HepG2 (cell line): Measurements from ENCODE around the gene YWHAQ. TPM values are rescaled to one million over a fixed set of nuclear protein-coding genes. Genes with fewer than 3 reads are reported as not detected.

Experiments used
- ATAC-seq: fragments of 200-7000 bp; cut with Tn5 transposase; 3 replicates; pipeline ENCODE4 v1.9.1; 2020; ENCODE audit warnings: mild to moderate bottlenecking, moderate library complexity
- BruUV-seq: library from RNA; stranded (reverse); fragments of 400-500 nt; replicated peaks from 2 replicates; lab custom pipeline; 2021; lab: Mats Ljungman, UMichigan
- CTCF ChIA-PET: fragments of 300-600 bp; formaldehyde crosslinking; extraction: SDS; loops from one replicate; lab custom pipeline; 2021; ENCODE audit warnings: low total read pairs, inconsistent platforms, low intra/inter-chr PET ratio; lab: Yijun Ruan, JAX
- POLR2A ChIA-PET: fragments of 350-600 bp; sonication (Branson Sonifier 250); formaldehyde crosslinking; loops from one replicate; lab custom pipeline; 2020; ENCODE audit warnings: antibody characterized with exemption, inconsistent platforms; lab: Yijun Ruan, JAX
- DNase-seq: peaks from one replicate; pipeline ENCODE4 v3.0.0-alpha.2; 2015; ENCODE audit warnings: low spot score
- FAIRE-seq: peaks from 3 replicates; lab custom pipeline; 2011; peaks lifted over from hg19 to GRCh38; lab: Jason Lieb, UNC
- H2AFZ ChIP-seq: one replicate; pipeline ENCODE4 v1.6.1; 2011; ENCODE audit warnings: low read length, inconsistent platforms
- H3K27ac ChIP-seq: fragments of 300-600 bp; 3 replicates; pipeline ENCODE4 v1.8.0; 2011; ENCODE audit warnings: mixed run types, mild to moderate bottlenecking, mixed read lengths, low read length, inconsistent platforms; ENCODE audit not compliant: insufficient read depth; ENCODE audit errors: extremely low read length
- H3K27me3 ChIP-seq, 2 experiments: fragments of 200-600 bp in 1 of 2; 2 replicates in 1 of 2; 3 replicates in 1 of 2; pipeline versions ENCODE4 v1.6.0 to v1.8.0; 2011; ENCODE audit warnings: low read length in 2 of 2, mild to moderate bottlenecking in 2 of 2, moderate library complexity in 2 of 2, inconsistent platforms in 1 of 2; ENCODE audit not compliant: insufficient read depth in 2 of 2, control insufficient read depth in 1 of 2
- H3K36me3 ChIP-seq, 2 experiments: fragments of 200-600 bp in 1 of 2; replicated peaks in 1 of 2; 2 replicates in 1 of 2; 3 replicates in 1 of 2; pipeline versions ENCODE4 v1.5.1 to v1.8.0; 2011; ENCODE audit warnings: low read length in 2 of 2, inconsistent platforms in 1 of 2; ENCODE audit not compliant: insufficient read depth in 2 of 2, control insufficient read depth in 1 of 2
- H3K4me1 ChIP-seq: 2 replicates; pipeline ENCODE4 v1.5.1; 2012; ENCODE audit warnings: low read length, inconsistent platforms; ENCODE audit not compliant: insufficient read depth
- H3K4me2 ChIP-seq: 2 replicates; pipeline ENCODE4 v1.6.0; 2011; ENCODE audit warnings: low read depth, low read length, inconsistent platforms
- H3K4me3 ChIP-seq, 3 experiments: fragments of 200-600 bp in 1 of 3; sonication (generic), shearing (Covaris generic) in 1 of 3; replicated peaks in 1 of 3; 2 replicates each; pipeline ENCODE4 v1.5.1; 2011 to 2016; ENCODE audit warnings: low read length in 3 of 3, inconsistent platforms in 2 of 3, low read depth in 2 of 3, mild to moderate bottlenecking in 2 of 3, control low read depth in 1 of 3, mixed read lengths in 1 of 3; ENCODE audit not compliant: insufficient read depth in 1 of 3
- H3K79me2 ChIP-seq: one replicate; pipeline ENCODE4 v1.6.1; 2011; ENCODE audit warnings: low read length, inconsistent platforms; ENCODE audit not compliant: insufficient read depth
- H3K9ac ChIP-seq: 2 replicates; pipeline ENCODE4 v1.6.0; 2011; ENCODE audit warnings: mild to moderate bottlenecking, low read depth, low read length, inconsistent platforms; ENCODE audit not compliant: insufficient read depth
- H3K9me3 ChIP-seq: 2 replicates; pipeline ENCODE4 v1.5.1; 2012; ENCODE audit warnings: mild to moderate bottlenecking, low read length
- H4K20me1 ChIP-seq: 2 replicates; pipeline ENCODE4 v1.6.0; 2011; ENCODE audit warnings: inconsistent platforms, mild to moderate bottlenecking, low read length, moderate library complexity; ENCODE audit not compliant: insufficient read depth
- REPIN1 ChIP-seq: sonication (generic); formaldehyde crosslinking; IDR thresholded peaks from 2 replicates; pipeline ENCODE4 v1.8.0; 2022; ENCODE audit warnings: missing genetic modification reagents, low read depth, mild to moderate bottlenecking, borderline replicate concordance
- SOX13 ChIP-seq, 3 experiments: fragments of 450-650 bp in 1 of 3; sonication (generic) in 1 of 3; formaldehyde crosslinking in 1 of 3; IDR thresholded peaks in 2 of 3; conservative IDR thresholded peaks in 1 of 3; 2 replicates each; pipeline versions ENCODE4 v1.5.0 to v1.6.1; 2016 to 2020; ENCODE audit warnings: antibody characterized with exemption in 1 of 3, mild to moderate bottlenecking in 1 of 3, missing compliant biosample characterization in 1 of 3, missing genetic modification reagents in 1 of 3, moderate library complexity in 1 of 3
- STAG1 ChIP-seq: sonication (generic); formaldehyde crosslinking; IDR thresholded peaks from 2 replicates; pipeline ENCODE4 v1.4.0; 2020; ENCODE audit warnings: missing genetic modification reagents
- XBP1 ChIP-seq: sonication (generic); formaldehyde crosslinking; IDR thresholded peaks from 2 replicates; pipeline ENCODE4 v1.5.0; 2020; ENCODE audit warnings: missing genetic modification reagents
- ZBTB14 ChIP-seq: sonication (generic); formaldehyde crosslinking; IDR thresholded peaks from 2 replicates; pipeline ENCODE4 v1.4.0; 2020; ENCODE audit warnings: missing genetic modification reagents
- ZMYM4 ChIP-seq: sonication (generic); formaldehyde crosslinking; IDR thresholded peaks from 2 replicates; pipeline ENCODE4 v1.8.1; 2023; ENCODE audit warnings: mild to moderate bottlenecking, missing genetic modification reagents
- ZNF253 ChIP-seq: sonication (generic); formaldehyde crosslinking; IDR thresholded peaks from 2 replicates; pipeline ENCODE4 v1.8.0; 2022; ENCODE audit warnings: mild to moderate bottlenecking, missing genetic modification reagents, borderline replicate concordance
- ZNF326 ChIP-seq: sonication (generic); formaldehyde crosslinking; IDR thresholded peaks from 2 replicates; pipeline ENCODE4 v1.4.0; 2020; ENCODE audit warnings: missing genetic modification reagents, borderline replicate concordance
- ZNF512 ChIP-seq: sonication (generic); formaldehyde crosslinking; IDR thresholded peaks from 2 replicates; pipeline ENCODE4 v1.4.0; 2020; ENCODE audit warnings: mild to moderate bottlenecking, missing genetic modification reagents
- WGBS: methylation state at CpG from one replicate; pipeline ENCODE4 v1.1.6; 2017; ENCODE audit warnings: low lambda C conversion rate; 5-methylcytosine and 5-hydroxymethylcytosine counted together
- in situ Hi-C: cut with HindIII; loops from 2 replicates; pipeline ENCODE4 v1.10.0; 2017; ENCODE audit warnings: low pct_unique_long_range_greater_than_20kb; ENCODE audit not compliant: extremely low pct_ligation_motif_present
- intact Hi-C: fragments of 100-400 bp; cut with micrococcal nuclease; formaldehyde crosslinking; loops from one replicate; pipeline ENCODE4 v1.10.0; 2022; ENCODE audit not compliant: unreplicated experiment
- polyA plus RNA-seq, 8 experiments: library from polyadenylated mRNA; depleted of rRNA in 3 of 8; stranded (reverse) in 7 of 8; unstranded in 1 of 8; fragments of >200 nt; fragmentation: Illumina TruSeq in 4 of 8; extraction: Trizol in 4 of 8; gene quantifications; 2 replicates each; pipeline versions ENCODE4 v1.2.1 to v1.2.3, GENCODE V29; 2011 to 2016; ENCODE audit warnings: low read depth in 4 of 8, missing spikeins in 1 of 8, mixed read lengths in 1 of 8; ENCODE audit not compliant: insufficient read depth in 1 of 8
- total RNA-seq, 5 experiments: library from RNA; depleted of rRNA; stranded (reverse); fragments of >200 nt; fragmentation: Illumina TruSeq; extraction: Trizol; gene quantifications; 2 replicates each; pipeline ENCODE4 v1.2.3, GENCODE V29; 2016; ENCODE audit warnings: low read depth in 1 of 5

Gene YWHAQ
- total and polyA plus RNA-seq, 2 of the 13 experiments (the other 11 are each of a cell fraction or from before 2014, with no cell fraction given), result 160 to 304 TPM

- TF ChIP-seq SOX13 (IDR thresholded peaks at IDR 0.05) (peak; percentile 96), SOX13 (CRISPR knock-in tag; conservative IDR thresholded peaks at IDR 0.05 in 1 of 2, IDR thresholded peaks at IDR 0.05 in 1 of 2) (peak in 1 of 2 experiments; percentile 70; a peak in 1 of 4 replicates), ZNF253 (no peak)
Measured at GRCh38 chr2:9630736-9631552, at the start of gene YWHAQ (continued).

GRCh38 chr2:9680082-9680481 is 49.3 kb upstream of the YWHAQ start:
- Histone ChIP-seq H3K27ac (no peak overlapping the region), H3K4me3 (no peak overlapping the region), H4K20me1 (no peaks in the 10 kb centered on the region), H3K79me2 (no peaks in the 10 kb centered on the region), H3K4me2 (no peak overlapping the region), H3K36me3 (no peaks in the 10 kb centered on the region), H2AFZ (no peak overlapping the region), H3K9me3 (no peaks in the 10 kb centered on the region), H3K4me1 (no peaks in the 10 kb centered on the region), H3K27me3 (peaks cover 6 to 32% of the 10 kb centered on the region in 2 experiments; a peak in 4 of 5 replicates)
- ATAC-seq, result no peak
- WGBS, result 54% methylated on average over 2 of the region's 2 CpGs
- intact Hi-C loops (no loop called here), in situ Hi-C loops (no loop called here)
- no peak for FAIRE-seq
- TF ChIP-seq XBP1 (no peak), REPIN1 (CRISPR knock-in tag) (no peak), STAG1 (CRISPR knock-in tag) (no peak), ZNF326 (CRISPR knock-in tag) (no peak), ZMYM4 (CRISPR knock-in tag) (no peak), ZNF512 (CRISPR knock-in tag) (no peak), ZBTB14 (CRISPR knock-in tag) (no peak)
- TF ChIP-seq, all 625 proteins: peak for 0
- DNase-seq, result no peak
- CTCF ChIA-PET, result no interaction called here
- H3K9ac ChIP-seq, result no peak overlapping the region
- no TSS peak for BruUV-seq
- POLR2A ChIA-PET, result no interaction called here
